Neural progenitor cell (in vitro differentiated cells): ENCODE measurements around the gene RAB31. TPM values are rescaled to one million over a fixed set of nuclear protein-coding genes. Genes with fewer than 3 reads are reported as not detected.

Source experiments
- DNase-seq: peaks from one replicate; pipeline ENCODE4 v3.0.0-alpha.2; 2016; ENCODE audit warnings: low spot score
- H2AFZ ChIP-seq: fragments of 200-600 bp; sonication (generic); replicated peaks from 2 replicates; pipeline ENCODE4 v1.6.1; 2016; ENCODE audit warnings: antibody characterized with exemption
- H3F3A ChIP-seq: fragments of 200-600 bp; sonication (generic); 2 replicates; pipeline ENCODE4 v1.6.1; 2016; ENCODE audit warnings: antibody characterized with exemption, low read depth
- H3K27ac ChIP-seq: fragments of 200-600 bp; sonication (generic); 2 replicates; pipeline ENCODE4 v1.5.1; 2016; ENCODE audit warnings: mild to moderate bottlenecking
- H3K27me3 ChIP-seq: fragments of 200-600 bp; sonication (generic); 2 replicates; pipeline ENCODE4 v1.6.1; 2016; ENCODE audit warnings: mild to moderate bottlenecking, moderate library complexity
- H3K36me3 ChIP-seq: fragments of 200-600 bp; sonication (generic); 2 replicates; pipeline ENCODE4 v1.5.1; 2016
- H3K4me1 ChIP-seq: fragments of 200-600 bp; sonication (generic); 2 replicates; pipeline ENCODE4 v1.6.1; 2016; ENCODE audit warnings: mixed run types
- H3K4me2 ChIP-seq: fragments of 200-600 bp; sonication (generic); 2 replicates; pipeline ENCODE4 v1.6.1; 2016
- H3K4me3 ChIP-seq: fragments of 200-600 bp; sonication (generic); 2 replicates; pipeline ENCODE4 v1.5.1; 2016
- H3K79me2 ChIP-seq: fragments of 200-600 bp; sonication (generic); 2 replicates; pipeline ENCODE4 v1.6.1; 2016; ENCODE audit warnings: low read depth
- H3K9ac ChIP-seq: fragments of 200-600 bp; sonication (generic); 2 replicates; pipeline ENCODE4 v1.6.1; 2016
- H3K9me3 ChIP-seq: fragments of 200-600 bp; sonication (generic); 2 replicates; pipeline ENCODE4 v1.5.1; 2016; ENCODE audit warnings: low read depth
- H4K20me1 ChIP-seq: fragments of 200-600 bp; sonication (generic); 2 replicates; pipeline ENCODE4 v1.6.1; 2016; ENCODE audit warnings: low read depth
- H3K27ac Mint-ChIP-seq: 3 replicates; pipeline ENCODE4 v1.8.0; 2021; ENCODE audit warnings: mixed read lengths
- H3K27me3 Mint-ChIP-seq: 2 replicates; pipeline ENCODE4 v1.8.0; 2022; ENCODE audit warnings: low read depth, mild to moderate bottlenecking, inconsistent platforms, moderate library complexity, mixed read lengths; ENCODE audit not compliant: insufficient read depth
- H3K36me3 Mint-ChIP-seq: 3 replicates; pipeline ENCODE4 v1.8.0; 2021; ENCODE audit warnings: mixed read lengths
- H3K4me1 Mint-ChIP-seq: 3 replicates; pipeline ENCODE4 v1.8.0; 2021; ENCODE audit warnings: mixed read lengths
- H3K4me3 Mint-ChIP-seq: 3 replicates; pipeline ENCODE4 v1.8.0; 2021; ENCODE audit warnings: mild to moderate bottlenecking, moderate library complexity, mixed read lengths
- H3K9me3 Mint-ChIP-seq: 3 replicates; pipeline ENCODE4 v1.8.0; 2020; ENCODE audit warnings: mixed read lengths
- CTCF ChIP-seq: fragments of 200-600 bp; sonication (generic); IDR thresholded peaks from 2 replicates; pipeline ENCODE4 v1.5.1; 2017; ENCODE audit warnings: antibody characterized with exemption, mild to moderate bottlenecking
- EZH2 ChIP-seq: fragments of 200-600 bp; sonication (generic); IDR thresholded peaks from 2 replicates; pipeline ENCODE4 v1.6.1; 2017; ENCODE audit warnings: antibody characterized with exemption, mild to moderate bottlenecking, moderate library complexity
- EZH2phosphoT487 ChIP-seq: fragments of 200-600 bp; sonication (generic); IDR thresholded peaks from 2 replicates; pipeline ENCODE4 v1.6.1; 2017; ENCODE audit warnings: antibody characterized with exemption
- total RNA-seq: library from RNA; depleted of rRNA; stranded (reverse); fragments of >200 nt; gene quantifications from 2 replicates; pipeline ENCODE4 v1.2.3, GENCODE V29; 2015; ENCODE audit warnings: low replicate concordance

Gene RAB31
- total RNA-seq, 1 donor from 2014 or later: 5.0 TPM

- H2AFZ ChIP-seq: no peak overlapping the region
- no peak overlapping the region for H3K27ac Mint-ChIP-seq
- no peaks in the 10 kb centered on the region for H3K36me3 ChIP-seq
- no peaks in the 10 kb centered on the region for H3K36me3 Mint-ChIP-seq
- H3K4me2 ChIP-seq: no peak overlapping the region
- H3K4me1 ChIP-seq: peaks cover 9% of the 10 kb centered on the region
- H3K27ac ChIP-seq: no peak overlapping the region
- no peaks in the 10 kb centered on the region for H3K79me2 ChIP-seq
- no peaks in the 10 kb centered on the region for H4K20me1 ChIP-seq
- no peak for DNase-seq
- no peak overlapping the region for H3K9ac ChIP-seq
- H3K9me3 ChIP-seq: no peaks in the 10 kb centered on the region
- H3K4me3 ChIP-seq: no peak overlapping the region
- TF ChIP-seq EZH2phosphoT487 (no peak), CTCF (no peak)
- peaks cover 53% of the 10 kb centered on the region for H3K4me1 Mint-ChIP-seq
- H3K27me3 Mint-ChIP-seq: peaks cover 5% of the 10 kb centered on the region
- no peak overlapping the region for H3K4me3 Mint-ChIP-seq
- no peaks in the 10 kb centered on the region for H3F3A ChIP-seq
- H3K27me3 ChIP-seq: no peaks in the 10 kb centered on the region
- no peaks in the 10 kb centered on the region for H3K9me3 Mint-ChIP-seq
Observed at GRCh38 chr18:9740071-9740470, 32.0 kb downstream of the RAB31 start.

- no peaks in the 10 kb centered on the region for H3K36me3 Mint-ChIP-seq
Observed at GRCh38 chr18:9741406-9741792, 33.3 kb downstream of the RAB31 start.

GRCh38 chr18:9741793-9742523 lies 33.9 kb downstream of the RAB31 start:
- H3K4me2 ChIP-seq: peak overlapping the region; percentile 40
- H2AFZ ChIP-seq: peak overlapping the region; percentile 81
- peak overlapping the region; percentile 62 for H3K4me3 Mint-ChIP-seq
- TF ChIP-seq CTCF: no peak
- no peak for TF ChIP-seq EZH2
- H3K36me3 Mint-ChIP-seq: no peaks in the 10 kb centered on the region
- H3K9me3 Mint-ChIP-seq: no peaks in the 10 kb centered on the region
- no peak overlapping the region for H3K4me3 ChIP-seq
- H3K27ac ChIP-seq: no peak overlapping the region
- H4K20me1 ChIP-seq: no peaks in the 10 kb centered on the region
- H3K27me3 ChIP-seq: no peaks in the 10 kb centered on the region
- H3K27me3 Mint-ChIP-seq: peaks cover 5% of the 10 kb centered on the region
- peaks cover 45% of the 10 kb centered on the region for H3K4me1 Mint-ChIP-seq
- peak overlapping the region; percentile 88 for H3K27ac Mint-ChIP-seq
- H3K9me3 ChIP-seq: no peaks in the 10 kb centered on the region
- no peak overlapping the region for H3K9ac ChIP-seq
- no peaks in the 10 kb centered on the region for H3K36me3 ChIP-seq
- peak; percentile 34 for DNase-seq
- H3K79me2 ChIP-seq: no peaks in the 10 kb centered on the region
- H3F3A ChIP-seq: no peaks in the 10 kb centered on the region
- H3K4me1 ChIP-seq: peaks cover 9% of the 10 kb centered on the region

More at GRCh38 chr18:9741406-9741792, 33.3 kb downstream of the RAB31 start:
- Mint-ChIP-seq H3K9me3 (no peaks in the 10 kb centered on the region), H3K27me3 (peaks cover 5% of the 10 kb centered on the region), H3K4me3 (no peak overlapping the region), H3K4me1 (peaks cover 49% of the 10 kb centered on the region), H3K27ac (no peak overlapping the region)
- Histone ChIP-seq H3K27ac (no peak overlapping the region), H2AFZ (peak overlapping the region; percentile 81), H3K9me3 (no peaks in the 10 kb centered on the region), H3F3A (no peaks in the 10 kb centered on the region), H3K9ac (no peak overlapping the region), H3K27me3 (no peaks in the 10 kb centered on the region), H3K79me2 (no peaks in the 10 kb centered on the region), H4K20me1 (no peaks in the 10 kb centered on the region), H3K4me3 (no peak overlapping the region), H3K4me2 (no peak overlapping the region), H3K36me3 (no peaks in the 10 kb centered on the region), H3K4me1 (peaks cover 9% of the 10 kb centered on the region)
- no peak for DNase-seq
- TF ChIP-seq EZH2 (no peak), CTCF (no peak), EZH2phosphoT487 (no peak)
